Stimulated activated CD4-positive, alpha-beta T cell treated with anti-CD3 and anti-CD28 coated beads, Interleukin-2, amount 100 ng/mL, for 24 hours (primary cell): Measurements from ENCODE around the gene ARFGAP3.
A peak's percentile ranks its signal among the peaks of the same experiment; 100 is the strongest.
"Not testable (repeated sequence)": the region's sequence is repeated elsewhere in the genome, so short reads cannot be mapped to it uniquely, and the experiment has no call there.

Source experiments
- DNase-seq, 2 donors: peaks; one replicate each; pipeline ENCODE4 v3.0.0-alpha.2; 2020

The ARFGAP3 gene

GRCh38 chr22:42792453-42792908, 64.6 kb downstream of the ARFGAP3 start:
- no peak for DNase-seq

GRCh38 chr22:42791721-42792452, 65.2 kb downstream of the ARFGAP3 start:
- no peak for DNase-seq

- DNase-seq, result no peak
These were observed 68.6 kb downstream of the ARFGAP3 start for GRCh38 chr22:42788466-42788865.

GRCh38 chr22:42788021-42788420, 69.1 kb downstream of the ARFGAP3 start:
- DNase-seq, result no peak

GRCh38 chr22:42787357-42787736, 69.7 kb downstream of the ARFGAP3 start:
- no peak for DNase-seq

GRCh38 chr22:42786606-42787356, 70.3 kb downstream of the ARFGAP3 start:
- no peak for DNase-seq

- no peak for DNase-seq
These were observed 71.2 kb downstream of the ARFGAP3 start for GRCh38 chr22:42785706-42786499.

GRCh38 chr22:42782306-42782705, 74.8 kb downstream of the ARFGAP3 start:
- DNase-seq, result not testable (repeated sequence)

GRCh38 chr22:42780070-42780540, 77.0 kb downstream of the ARFGAP3 start:
- peak; percentile 8 to 54 for DNase-seq

- no peak for DNase-seq
These were observed 79.9 kb downstream of the ARFGAP3 start for GRCh38 chr22:42777126-42777525.

GRCh38 chr22:42773167-42773566, 83.9 kb downstream of the ARFGAP3 start:
- no peak for DNase-seq

- no peak for DNase-seq
These were observed 84.4 kb downstream of the ARFGAP3 start for GRCh38 chr22:42772647-42773046.

- DNase-seq, result no peak
These were observed 86.0 kb downstream of the ARFGAP3 start for GRCh38 chr22:42770941-42771647.

- DNase-seq, result no peak
These were observed 86.7 kb downstream of the ARFGAP3 start for GRCh38 chr22:42770448-42770726.

- DNase-seq, result no peak
These were observed 87.3 kb downstream of the ARFGAP3 start for GRCh38 chr22:42769574-42770447.

GRCh38 chr22:42769238-42769573, 87.9 kb downstream of the ARFGAP3 start:
- no peak for DNase-seq

- DNase-seq, result no peak
These were observed 88.6 kb downstream of the ARFGAP3 start for GRCh38 chr22:42768385-42769035.

- DNase-seq, result no peak
These were observed 90.2 kb downstream of the ARFGAP3 start for GRCh38 chr22:42766860-42767259.

- DNase-seq, result no peak
These were observed 92.1 kb downstream of the ARFGAP3 start for GRCh38 chr22:42764895-42765363.

- DNase-seq, result no peak
These were observed 93.0 kb downstream of the ARFGAP3 start for GRCh38 chr22:42763965-42764480.
